B cell (primary cell): Measurements from ENCODE around the gene SCNN1G. TPM values are rescaled to one million over a fixed set of nuclear protein-coding genes. Genes with fewer than 3 reads are reported as not detected.

Experiments
- ATAC-seq: fragments of 200-7000 bp; cut with Tn5 transposase; one replicate; pipeline ENCODE4 v1.10.0; 2021; ENCODE audit warnings: low read depth, mild to moderate bottlenecking, moderate number of reproducible peaks, moderate library complexity
- CTCF ChIA-PET: fragments of 350-600 bp; sonication (Branson Sonifier 250); formaldehyde crosslinking; loops from one replicate; lab custom pipeline; 2021; ENCODE audit warnings: antibody characterized with exemption, inconsistent platforms; lab: Charles Lee
- POLR2A ChIA-PET: fragments of 350-600 bp; sonication (Branson Sonifier 250); formaldehyde crosslinking; loops from one replicate; lab custom pipeline; 2021; ENCODE audit warnings: antibody characterized with exemption; lab: Charles Lee
- DNase-seq: peaks from one replicate; pipeline ENCODE4 v3.0.0; 2013
- H2AFZ ChIP-seq: 2 replicates; pipeline ENCODE4 v1.6.1; 2012; ENCODE audit warnings: mild to moderate bottlenecking, low read depth, low read length; ENCODE audit not compliant: insufficient read depth, poor library complexity, severe bottlenecking
- H3K27ac ChIP-seq, 2 donors: 1 replicate in 1 of 2; 2 replicates in 1 of 2; pipeline ENCODE4 v1.5.1; 2012 to 2013; ENCODE audit warnings: low read length in 2 of 2, mild to moderate bottlenecking in 2 of 2, moderate library complexity in 1 of 2
- H3K27me3 ChIP-seq, 4 experiments: fragments of 200-600 bp in 1 of 4; sonication (generic) in 1 of 4; replicated peaks in 1 of 4; 1 replicate in 2 of 4; 2 replicates in 2 of 4; pipeline versions ENCODE4 v1.6.1 to v1.7.0; 2013 to 2016; ENCODE audit warnings: low read length in 3 of 4, mild to moderate bottlenecking in 2 of 4, mixed read lengths in 1 of 4, moderate library complexity in 1 of 4; ENCODE audit not compliant: insufficient read depth in 4 of 4, control insufficient read depth in 3 of 4; ENCODE audit errors: control extremely low read depth in 1 of 4
- H3K36me3 ChIP-seq, 2 experiments: replicated peaks in 1 of 2; 1 replicate in 1 of 2; 2 replicates in 1 of 2; pipeline versions ENCODE4 v1.6.1 to v1.7.1; 2013; ENCODE audit warnings: low read length in 1 of 2; ENCODE audit not compliant: insufficient read depth in 2 of 2, control insufficient read depth in 1 of 2; ENCODE audit errors: control extremely low read depth in 1 of 2, extremely low read depth in 1 of 2
- H3K4me1 ChIP-seq, 2 donors: fragments of 200-600 bp in 1 of 2; sonication (generic) in 1 of 2; 1 replicate in 1 of 2; 2 replicates in 1 of 2; pipeline versions ENCODE4 v1.5.1 to v1.6.1; 2013 to 2017; ENCODE audit warnings: low read length in 2 of 2; ENCODE audit not compliant: control insufficient read depth in 2 of 2, insufficient read depth in 2 of 2
- H3K4me2 ChIP-seq: replicated peaks from 2 replicates; pipeline ENCODE3; 2012; ENCODE audit warnings: mild to moderate bottlenecking, low read depth, low read length; ENCODE audit not compliant: poor library complexity, severe bottlenecking
- H3K4me3 ChIP-seq, 5 experiments: fragments of 200-600 bp in 1 of 5; sonication (generic) in 1 of 5; 1 replicate in 3 of 5; 2 replicates in 2 of 5; pipeline versions ENCODE4 v1.5.1 to v1.7.0; 2011 to 2016; ENCODE audit warnings: low read length in 4 of 5, mild to moderate bottlenecking in 4 of 5, low read depth in 2 of 5, control low read depth in 1 of 5, moderate library complexity in 1 of 5; ENCODE audit not compliant: insufficient read depth in 1 of 5; ENCODE audit errors: control extremely low read depth in 1 of 5, extremely low read depth in 1 of 5
- H3K79me2 ChIP-seq: fragments of 200-600 bp; sonication (generic); one replicate; pipeline ENCODE4 v1.6.0; 2016; ENCODE audit warnings: low read length; ENCODE audit not compliant: control insufficient read depth, insufficient read depth
- H3K9ac ChIP-seq: fragments of 200-600 bp; sonication (generic); 2 replicates; pipeline ENCODE4 v1.6.1; 2017; ENCODE audit warnings: mild to moderate bottlenecking, low read length, moderate library complexity
- H3K9me3 ChIP-seq, 3 donors: one replicate each; pipeline versions ENCODE4 v1.6.1 to v1.7.1; 2013; ENCODE audit warnings: low read length in 2 of 3; ENCODE audit not compliant: control insufficient read depth in 2 of 3, insufficient read depth in 1 of 3; ENCODE audit errors: control extremely low read depth in 1 of 3
- H4K20me1 ChIP-seq: 2 replicates; pipeline ENCODE4 v1.6.0; 2012; ENCODE audit warnings: mild to moderate bottlenecking, low read length; ENCODE audit not compliant: insufficient read depth, control insufficient read depth, poor library complexity, severe bottlenecking
- H3K27ac Mint-ChIP-seq: one replicate; pipeline ENCODE4 v1.8.0; 2021; ENCODE audit warnings: mixed read lengths
- H3K27me3 Mint-ChIP-seq: one replicate; pipeline ENCODE4 v1.8.0; 2021; ENCODE audit warnings: mixed read lengths
- H3K4me1 Mint-ChIP-seq: one replicate; pipeline ENCODE4 v1.8.0; 2021; ENCODE audit warnings: mixed read lengths
- H3K4me3 Mint-ChIP-seq: one replicate; pipeline ENCODE4 v1.8.0; 2021; ENCODE audit warnings: mixed read lengths
- H3K9me3 Mint-ChIP-seq: one replicate; pipeline ENCODE4 v1.8.0; 2022; ENCODE audit warnings: mixed read lengths; ENCODE audit not compliant: insufficient read depth
- EZH2 ChIP-seq: IDR thresholded peaks from 2 replicates; pipeline ENCODE4 v1.6.1; 2012; ENCODE audit warnings: borderline replicate concordance, low read depth, mild to moderate bottlenecking, moderate library complexity, low read length; ENCODE audit not compliant: insufficient read depth, poor library complexity, severe bottlenecking
- WGBS: methylation state at CpG from one replicate; pipeline ENCODE4 v1.1.5; 2013; ENCODE audit warnings: missing lambda C conversion rate; ENCODE audit not compliant: insufficient coverage; 5-methylcytosine and 5-hydroxymethylcytosine counted together
- intact Hi-C: fragments of 100-400 bp; cut with micrococcal nuclease; formaldehyde crosslinking; loops from one replicate; pipeline ENCODE4 v1.10.0; 2022
- polyA plus RNA-seq: library from polyadenylated mRNA; depleted of rRNA; stranded (reverse); fragments of >200 nt; gene quantifications from 2 replicates; pipeline ENCODE4 v1.2.3, GENCODE V29; 2012
- total RNA-seq, 2 donors: library from RNA; stranded (reverse); fragments of 120-200 nt in 1 of 2; gene quantifications; 1 replicate in 1 of 2; 2 replicates in 1 of 2; pipeline versions ENCODE4 v1.2.3 to v1.2.4, GENCODE V29; 2013 to 2022
- TF ChIP-seq, protein P1 (sequence below): fragments of 200-600 bp; IDR thresholded peaks from one replicate; pipeline ENCODE4 v1.8.0; 2022; ENCODE audit warnings: antibody characterized with exemption, mild to moderate bottlenecking

SCNN1G gene
- total and polyA plus RNA-seq, 2 donors (not counting 1 experiment from before 2014, with no cell fraction given): not detected

DNA sequence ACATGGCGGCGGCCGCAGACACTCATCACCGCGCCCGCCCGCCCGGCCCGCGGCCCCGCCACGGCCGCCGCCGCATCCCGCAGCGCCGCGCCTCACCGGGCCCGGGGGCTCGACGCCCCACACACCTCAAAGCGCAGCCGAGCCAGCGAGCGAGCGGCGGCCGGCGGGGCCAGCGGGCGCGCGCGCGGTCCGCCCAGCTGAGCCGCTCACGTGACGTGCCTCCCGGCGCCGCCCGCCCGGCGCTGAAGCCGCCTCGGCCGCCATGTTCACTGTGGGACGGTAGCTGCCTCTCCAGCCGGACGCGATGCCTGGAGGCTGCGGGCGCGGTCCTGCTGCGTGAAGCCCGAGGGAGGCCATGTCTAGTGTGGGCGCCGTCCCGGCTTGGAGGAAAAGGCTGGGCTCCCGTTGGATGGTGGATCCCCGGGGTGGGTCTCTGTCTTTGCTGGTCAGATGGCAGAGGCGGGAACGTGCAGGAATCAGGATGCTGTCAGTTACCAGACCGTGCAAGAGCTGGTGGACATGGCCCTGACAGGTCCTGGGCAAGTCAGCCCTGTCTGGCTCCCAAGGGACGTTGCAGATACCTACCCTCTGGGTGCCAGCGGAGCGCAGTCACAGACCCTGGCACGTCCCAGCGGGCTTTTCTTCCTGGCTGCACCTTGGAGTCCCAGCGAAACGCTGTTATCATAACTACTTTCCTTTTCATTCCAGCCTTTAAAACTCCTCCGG, 33.1 kb upstream of the SCNN1G start, which contains the start of gene USP31:
USP31 (minus strand) TSS at position 186 of the 726 bp plus-strand sequence; CDS start at position 4, 182 bp downstream.
- intact Hi-C loops: loop anchor here (1.0 kb wide), 1 partner anchor 33 kb away; the partner anchor contains the start of gene SCNN1G
- Mint-ChIP-seq H3K4me1 (peaks cover 14% of the 10 kb centered on the region), H3K9me3 (no peaks in the 10 kb centered on the region), H3K27me3 (peaks cover 5% of the 10 kb centered on the region), H3K4me3 (peak within 1 kb of the TSS; percentile 96), H3K27ac (peak within 1 kb of the TSS; percentile 84)
- ChIA-PET POLR2A (no interaction called here), CTCF (interaction anchor here (1.3 kb wide), 1 partner anchor 448 kb away, joined by 3 read pairs; no protein-coding TSS in a partner anchor)
- Histone ChIP-seq H3K4me2 (peak within 1 kb of the TSS; percentile 99), H4K20me1 (no peaks in the 10 kb centered on the region), H3K9ac (peak within 1 kb of the TSS; percentile 79), H3K27me3 (peaks cover 0 to 6% (median 0%) of the 10 kb centered on the region in 4 experiments), H3K27ac (peak within 1 kb of the TSS in 1 of 2 donors; percentile 28), H3K79me2 (peaks cover 9% of the 10 kb centered on the region), H2AFZ (peak within 1 kb of the TSS; percentile 93), H3K4me3 (peak within 1 kb of the TSS; percentile 44 to 90 (median 71)), H3K4me1 (peaks cover 8 to 9% of the 10 kb centered on the region in 2 donors), H3K9me3 (no peaks in the 10 kb centered on the region), H3K36me3 (no peaks in the 10 kb centered on the region)
- DNase-seq (peak; percentile 92), ATAC-seq (peak; percentile 96)
- WGBS: under 1% methylated on average over 72 of the region's 75 CpGs
- TF ChIP-seq, protein P1, sequence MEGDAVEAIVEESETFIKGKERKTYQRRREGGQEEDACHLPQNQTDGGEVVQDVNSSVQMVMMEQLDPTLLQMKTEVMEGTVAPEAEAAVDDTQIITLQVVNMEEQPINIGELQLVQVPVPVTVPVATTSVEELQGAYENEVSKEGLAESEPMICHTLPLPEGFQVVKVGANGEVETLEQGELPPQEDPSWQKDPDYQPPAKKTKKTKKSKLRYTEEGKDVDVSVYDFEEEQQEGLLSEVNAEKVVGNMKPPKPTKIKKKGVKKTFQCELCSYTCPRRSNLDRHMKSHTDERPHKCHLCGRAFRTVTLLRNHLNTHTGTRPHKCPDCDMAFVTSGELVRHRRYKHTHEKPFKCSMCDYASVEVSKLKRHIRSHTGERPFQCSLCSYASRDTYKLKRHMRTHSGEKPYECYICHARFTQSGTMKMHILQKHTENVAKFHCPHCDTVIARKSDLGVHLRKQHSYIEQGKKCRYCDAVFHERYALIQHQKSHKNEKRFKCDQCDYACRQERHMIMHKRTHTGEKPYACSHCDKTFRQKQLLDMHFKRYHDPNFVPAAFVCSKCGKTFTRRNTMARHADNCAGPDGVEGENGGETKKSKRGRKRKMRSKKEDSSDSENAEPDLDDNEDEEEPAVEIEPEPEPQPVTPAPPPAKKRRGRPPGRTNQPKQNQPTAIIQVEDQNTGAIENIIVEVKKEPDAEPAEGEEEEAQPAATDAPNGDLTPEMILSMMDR: no peak
- TF ChIP-seq EZH2: no peak

DNA sequence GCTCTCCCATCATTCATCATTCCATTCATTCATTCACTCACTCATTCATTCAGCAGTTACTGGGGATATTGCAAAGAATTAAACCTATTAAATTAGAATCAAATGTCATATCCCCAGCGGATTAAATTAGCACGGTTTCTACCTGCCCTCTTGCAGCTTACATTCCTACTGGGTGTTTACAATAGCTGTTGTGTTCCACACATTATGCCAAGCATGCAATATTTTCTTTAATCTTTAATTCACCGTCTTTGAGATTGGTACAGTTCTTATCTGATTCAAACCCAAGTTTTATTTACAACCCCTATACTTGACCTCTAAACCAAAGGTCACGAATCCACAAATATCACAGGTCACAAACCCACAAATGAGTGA, 32.6 kb upstream of the SCNN1G start:
- Mint-ChIP-seq H3K27ac (peak overlapping the region; percentile 6), H3K4me1 (peaks cover 14% of the 10 kb centered on the region), H3K9me3 (no peaks in the 10 kb centered on the region), H3K27me3 (peaks cover 7% of the 10 kb centered on the region), H3K4me3 (peak overlapping the region; percentile 95)
- H3K4me1 ChIP-seq: peaks cover 8 to 9% of the 10 kb centered on the region in 2 donors
- POLR2A ChIA-PET: no interaction called here
- peaks cover 9% of the 10 kb centered on the region for H3K79me2 ChIP-seq
- H3K36me3 ChIP-seq: no peaks in the 10 kb centered on the region
- no peaks in the 10 kb centered on the region for H3K9me3 ChIP-seq
- H3K27me3 ChIP-seq: peaks cover 0 to 6% (median under 1%) of the 10 kb centered on the region in 4 experiments
- no peak for TF ChIP-seq EZH2
- TF ChIP-seq, protein P1: no peak
- ATAC-seq (no peak), DNase-seq (no peak)
- WGBS: 54% methylated on average over 3 of the region's 4 CpGs
- peak overlapping the region; percentile 93 for H2AFZ ChIP-seq
- H3K9ac ChIP-seq: peak overlapping the region; percentile 79
- no peak overlapping the region for H3K27ac ChIP-seq
- intact Hi-C loops: loop anchor here (1.0 kb wide), 1 partner anchor 32 kb away; the partner anchor contains the start of gene SCNN1G
- H3K4me3 ChIP-seq: peak overlapping the region; percentile 44 to 90 (median 71)
- no peaks in the 10 kb centered on the region for H4K20me1 ChIP-seq
- CTCF ChIA-PET: interaction anchor here (1.3 kb wide), 1 partner anchor 447 kb away, joined by 3 read pairs; no protein-coding TSS in a partner anchor
- H3K4me2 ChIP-seq: peak overlapping the region; percentile 99
